OCI-LY3 (cell line): ENCODE data around the gene SVIL.

Experiments
- H2AFZ ChIP-seq: fragments of 200-600, 300-600 bp; shearing (Covaris generic); 2 replicates; pipeline ENCODE4 v1.6.0; 2014; ENCODE audit warnings: antibody characterized with exemption, low read depth, low read length
- H3K27ac ChIP-seq: fragments of 200-600, 300-600 bp; sonication (generic); 2 replicates; pipeline ENCODE4 v1.5.1; 2014; ENCODE audit warnings: mild to moderate bottlenecking, low read length, moderate library complexity, mixed read lengths
- H3K27me3 ChIP-seq: fragments of 200-600, 300-600 bp; sonication (generic); 2 replicates; pipeline ENCODE4 v1.6.1; 2014; ENCODE audit warnings: low read depth, low read length, mixed read lengths
- H3K36me3 ChIP-seq: fragments of 200-600, 300-600 bp; sonication (generic); replicated peaks from 2 replicates; pipeline ENCODE3; 2014; ENCODE audit warnings: low read depth, low read length, mixed read lengths
- H3K4me1 ChIP-seq: fragments of 300-600, 200-600 bp; sonication (generic); 2 replicates; pipeline ENCODE4 v1.6.1; 2014; ENCODE audit warnings: low read length, mixed read lengths
- H3K4me2 ChIP-seq: fragments of 200-600, 300-600 bp; sonication (generic); 2 replicates; pipeline ENCODE4 v1.6.1; 2014; ENCODE audit warnings: low read length, mixed read lengths
- H3K4me3 ChIP-seq: fragments of 300-600, 200-600 bp; sonication (generic); 2 replicates; pipeline ENCODE4 v1.5.1; 2014; ENCODE audit warnings: antibody characterized with exemption, mild to moderate bottlenecking, low read length, moderate library complexity
- H3K79me2 ChIP-seq: fragments of 300-600, 200-600 bp; shearing (Covaris generic); 2 replicates; pipeline ENCODE4 v1.6.1; 2014; ENCODE audit warnings: mild to moderate bottlenecking, low read length, mixed read lengths
- H3K9ac ChIP-seq: fragments of 300-600, 200-600 bp; shearing (Covaris generic); 2 replicates; pipeline ENCODE4 v1.6.0; 2014; ENCODE audit warnings: mild to moderate bottlenecking, low read length, moderate library complexity
- H3K9me3 ChIP-seq: fragments of 200-600, 300-600 bp; shearing (Covaris generic); 2 replicates; pipeline ENCODE4 v1.6.1; 2014; ENCODE audit warnings: low read length, mixed read lengths; ENCODE audit not compliant: insufficient read depth
- H4K20me1 ChIP-seq: fragments of 200-600, 300-600 bp; sonication (generic); 2 replicates; pipeline ENCODE4 v1.6.1; 2016; ENCODE audit warnings: low read length, mixed read lengths; ENCODE audit not compliant: insufficient read depth
- CTCF ChIP-seq: fragments of 200-600, 300-600 bp; sonication (generic); IDR thresholded peaks from 2 replicates; pipeline ENCODE4 v1.5.1; 2014; ENCODE audit warnings: antibody characterized with exemption, low read length, low read depth
- EZH2phosphoT487 ChIP-seq: fragments of 200-600 bp; shearing (Covaris generic); IDR thresholded peaks from 2 replicates; pipeline ENCODE4 v1.6.1; 2018; ENCODE audit warnings: antibody characterized with exemption, mixed run types, low read depth

SVIL gene

DNA sequence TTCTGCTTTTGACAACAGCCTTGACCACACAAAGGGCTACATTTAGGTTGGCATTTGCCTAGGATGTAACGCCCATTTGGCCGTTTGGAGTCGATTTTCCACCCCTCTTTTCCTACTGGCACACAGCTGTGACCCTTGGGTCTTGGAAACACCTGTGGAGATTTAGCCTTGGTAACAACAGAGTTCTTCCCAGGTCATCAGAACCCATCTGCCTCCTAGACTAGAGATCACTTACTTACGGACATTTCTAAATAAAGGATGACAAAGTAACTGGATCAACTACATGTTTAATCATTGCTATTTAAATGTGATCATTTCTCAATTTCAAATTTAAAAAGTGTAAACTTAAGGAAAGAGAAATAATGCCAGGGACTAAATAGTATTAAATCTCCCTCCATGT lies 42.0 kb upstream of the SVIL start:
- Histone ChIP-seq H3K9me3 (0 out of 2 replicates have a peak, but pooled peaks cover 5% of the 10 kb centered on the region), H3K36me3 (no peaks in the 10 kb centered on the region), H3K9ac (no peak overlapping the region), H3K27me3 (no peaks in the 10 kb centered on the region), H4K20me1 (no peaks in the 10 kb centered on the region), H3K4me3 (no peak overlapping the region), H3K4me2 (no peak overlapping the region), H2AFZ (no peak overlapping the region), H3K27ac (no peak overlapping the region), H3K79me2 (no peaks in the 10 kb centered on the region), H3K4me1 (no peaks in the 10 kb centered on the region)
- TF ChIP-seq CTCF (no peak), EZH2phosphoT487 (no peak)

DNA sequence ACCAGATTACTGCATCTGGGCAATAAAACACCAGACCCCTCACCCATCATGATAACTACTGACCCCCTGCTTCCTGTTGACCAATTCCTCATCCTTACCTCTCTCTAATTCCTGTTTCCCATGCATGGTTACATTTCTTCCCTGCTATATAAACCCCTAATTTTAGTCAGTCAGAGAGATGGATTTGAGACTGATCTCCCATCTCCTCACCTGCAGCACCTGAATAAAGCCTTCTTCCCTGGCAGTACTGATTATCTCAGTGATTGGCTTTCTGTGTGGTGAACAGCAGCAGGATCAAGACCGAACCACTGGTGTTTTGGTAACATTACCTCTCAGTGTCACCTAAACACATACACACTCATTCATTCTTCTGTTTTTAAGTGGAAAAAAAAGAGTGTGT lies 41.2 kb upstream of the SVIL start:
- H3K9me3 ChIP-seq: 0 out of 2 replicates have a peak, but pooled peaks cover 5% of the 10 kb centered on the region
- no peak overlapping the region for H3K27ac ChIP-seq
- H4K20me1 ChIP-seq: no peaks in the 10 kb centered on the region
- no peak overlapping the region for H3K9ac ChIP-seq
- no peak overlapping the region for H3K4me2 ChIP-seq
- H3K27me3 ChIP-seq: no peaks in the 10 kb centered on the region
- H3K36me3 ChIP-seq: no peaks in the 10 kb centered on the region
- H3K4me1 ChIP-seq: no peaks in the 10 kb centered on the region
- TF ChIP-seq EZH2phosphoT487 (no peak), CTCF (no peak)
- no peak overlapping the region for H2AFZ ChIP-seq
- no peaks in the 10 kb centered on the region for H3K79me2 ChIP-seq
- no peak overlapping the region for H3K4me3 ChIP-seq

GRCh38 chr10:29671968-29672367 lies 37.2 kb upstream of the SVIL start:
- no peak overlapping the region for H3K4me2 ChIP-seq
- TF ChIP-seq CTCF (no peak), EZH2phosphoT487 (no peak)
- H3K4me1 ChIP-seq: no peaks in the 10 kb centered on the region
- H3K9ac ChIP-seq: no peak overlapping the region
- no peaks in the 10 kb centered on the region for H4K20me1 ChIP-seq
- no peak overlapping the region for H3K27ac ChIP-seq
- H3K9me3 ChIP-seq: 0 out of 2 replicates have a peak, but pooled peaks cover 5% of the 10 kb centered on the region
- H3K27me3 ChIP-seq: no peaks in the 10 kb centered on the region
- no peak overlapping the region for H2AFZ ChIP-seq
- H3K4me3 ChIP-seq: no peak overlapping the region
- no peaks in the 10 kb centered on the region for H3K79me2 ChIP-seq
- no peaks in the 10 kb centered on the region for H3K36me3 ChIP-seq

DNA sequence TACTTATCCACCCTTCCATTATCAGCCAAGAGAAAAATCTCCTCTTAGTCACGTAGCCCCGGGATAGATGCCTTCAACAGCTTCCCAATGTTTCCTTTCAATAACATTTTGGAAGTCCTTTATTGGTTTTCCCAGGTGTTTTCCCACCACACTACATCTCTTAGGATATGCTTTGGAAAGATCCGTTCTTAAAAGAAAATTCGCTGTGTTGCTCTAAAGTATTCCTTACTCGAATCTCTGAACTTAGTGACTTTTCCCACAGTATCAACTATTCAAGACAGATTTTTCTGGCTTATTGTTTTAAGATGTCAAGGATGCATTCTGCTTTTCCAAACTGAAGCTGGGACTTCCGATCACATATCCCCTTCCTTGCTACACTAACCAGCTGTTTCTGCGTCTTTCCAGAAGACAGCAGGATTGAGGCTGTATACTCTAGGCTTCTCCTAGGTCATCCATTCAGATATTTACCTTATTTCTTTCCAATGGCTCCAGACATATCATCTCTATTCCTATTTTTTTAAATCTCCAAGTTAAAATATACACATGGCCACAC lies 36.5 kb upstream of the SVIL start:
- H3K36me3 ChIP-seq: no peaks in the 10 kb centered on the region
- no peak overlapping the region for H3K4me2 ChIP-seq
- no peak overlapping the region for H3K27ac ChIP-seq
- no peaks in the 10 kb centered on the region for H3K79me2 ChIP-seq
- TF ChIP-seq EZH2phosphoT487: no peak
- no peak for TF ChIP-seq CTCF
- no peak overlapping the region for H3K9ac ChIP-seq
- H3K27me3 ChIP-seq: no peaks in the 10 kb centered on the region
- no peak overlapping the region for H2AFZ ChIP-seq
- 0 out of 2 replicates have a peak, but pooled peaks cover 5% of the 10 kb centered on the region for H3K9me3 ChIP-seq
- H4K20me1 ChIP-seq: no peaks in the 10 kb centered on the region
- no peaks in the 10 kb centered on the region for H3K4me1 ChIP-seq
- H3K4me3 ChIP-seq: no peak overlapping the region
